ENCODE results near the gene SAFB.

The SAFB gene

GRCh38 chr19:5587661-5588060 lies 35.2 kb upstream of the SAFB start:
- H3K4me3 ChIP-seq (ENCODE audit: low read depth, low read length), result no peak overlapping the region
- no peaks in the 10 kb centered on the region for H3K27me3 ChIP-seq (ENCODE audit: control insufficient read depth, insufficient read depth, low read length)
- H3K4me1 ChIP-seq (ENCODE audit: control insufficient read depth, insufficient read depth, low read length), result peaks cover 16% of the 10 kb centered on the region
- H3K9ac ChIP-seq (ENCODE audit: low read depth, low read length), result no peak overlapping the region
- no peak overlapping the region for H3K27ac ChIP-seq (ENCODE audit: low read depth, low read length)
- no peaks in the 10 kb centered on the region for H3K9me3 ChIP-seq (ENCODE audit: control insufficient read depth, insufficient read depth, low read length)
- H3K36me3 ChIP-seq (ENCODE audit: control insufficient read depth, insufficient read depth, low read length), result peaks cover 58% of the 10 kb centered on the region

GRCh38 chr19:5588441-5588840 lies 34.4 kb upstream of the SAFB start:
- no peak overlapping the region for H3K9ac ChIP-seq (ENCODE audit: low read depth, low read length)
- H3K27me3 ChIP-seq (ENCODE audit: control insufficient read depth, insufficient read depth, low read length), result no peaks in the 10 kb centered on the region
- no peaks in the 10 kb centered on the region for H3K9me3 ChIP-seq (ENCODE audit: control insufficient read depth, insufficient read depth, low read length)
- no peak overlapping the region for H3K27ac ChIP-seq (ENCODE audit: low read depth, low read length)
- H3K36me3 ChIP-seq (ENCODE audit: control insufficient read depth, insufficient read depth, low read length), result peaks cover 66% of the 10 kb centered on the region
- no peak overlapping the region for H3K4me3 ChIP-seq (ENCODE audit: low read depth, low read length)
- peaks cover 16% of the 10 kb centered on the region for H3K4me1 ChIP-seq (ENCODE audit: control insufficient read depth, insufficient read depth, low read length)

DNA sequence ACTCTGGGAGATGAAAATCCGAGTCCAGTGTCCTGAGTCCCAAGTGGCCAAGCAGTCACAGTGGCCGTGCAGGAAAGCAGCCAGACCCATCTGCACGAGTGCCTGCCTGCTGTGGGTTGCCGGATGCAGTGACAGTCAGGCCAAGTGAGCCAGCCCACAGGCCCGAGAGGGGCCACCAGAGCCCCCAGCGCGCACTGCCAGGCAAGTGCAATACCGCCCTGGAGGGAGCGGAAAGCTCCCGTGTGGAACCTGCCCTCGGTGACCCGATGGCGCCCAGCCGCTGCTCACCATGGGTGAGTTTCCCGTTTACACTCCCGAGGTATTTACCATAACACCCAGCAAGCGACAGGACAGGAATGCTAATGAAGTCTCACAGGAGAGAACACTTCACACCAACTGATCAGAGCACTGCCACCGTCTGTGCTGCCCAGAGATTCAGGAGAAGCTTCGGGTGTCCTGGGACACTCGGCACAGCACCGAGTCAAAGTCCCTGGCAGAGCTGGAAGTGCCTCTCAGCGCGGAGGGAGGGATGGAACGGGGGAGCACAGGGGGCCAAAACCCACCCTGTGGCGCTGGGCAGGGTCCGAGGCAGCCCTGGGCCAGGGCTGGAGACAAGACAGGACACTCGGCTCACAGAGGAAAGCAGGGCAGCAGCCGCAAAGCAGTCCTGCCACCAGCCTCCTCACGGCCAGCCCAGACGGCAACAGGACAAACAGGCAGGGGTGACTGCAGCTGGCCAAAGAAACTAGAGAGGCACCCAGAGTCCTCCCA lies 33.8 kb upstream of the SAFB start:
- Histone ChIP-seq H3K27ac (ENCODE audit: low read depth, low read length) (no peak overlapping the region), H3K4me3 (ENCODE audit: low read depth, low read length) (no peak overlapping the region), H3K4me1 (ENCODE audit: control insufficient read depth, insufficient read depth, low read length) (peaks cover 16% of the 10 kb centered on the region), H3K27me3 (ENCODE audit: control insufficient read depth, insufficient read depth, low read length) (no peaks in the 10 kb centered on the region), H3K9me3 (ENCODE audit: control insufficient read depth, insufficient read depth, low read length) (no peaks in the 10 kb centered on the region), H3K36me3 (ENCODE audit: control insufficient read depth, insufficient read depth, low read length) (peaks cover 72% of the 10 kb centered on the region), H3K9ac (ENCODE audit: low read depth, low read length) (no peak overlapping the region)

DNA sequence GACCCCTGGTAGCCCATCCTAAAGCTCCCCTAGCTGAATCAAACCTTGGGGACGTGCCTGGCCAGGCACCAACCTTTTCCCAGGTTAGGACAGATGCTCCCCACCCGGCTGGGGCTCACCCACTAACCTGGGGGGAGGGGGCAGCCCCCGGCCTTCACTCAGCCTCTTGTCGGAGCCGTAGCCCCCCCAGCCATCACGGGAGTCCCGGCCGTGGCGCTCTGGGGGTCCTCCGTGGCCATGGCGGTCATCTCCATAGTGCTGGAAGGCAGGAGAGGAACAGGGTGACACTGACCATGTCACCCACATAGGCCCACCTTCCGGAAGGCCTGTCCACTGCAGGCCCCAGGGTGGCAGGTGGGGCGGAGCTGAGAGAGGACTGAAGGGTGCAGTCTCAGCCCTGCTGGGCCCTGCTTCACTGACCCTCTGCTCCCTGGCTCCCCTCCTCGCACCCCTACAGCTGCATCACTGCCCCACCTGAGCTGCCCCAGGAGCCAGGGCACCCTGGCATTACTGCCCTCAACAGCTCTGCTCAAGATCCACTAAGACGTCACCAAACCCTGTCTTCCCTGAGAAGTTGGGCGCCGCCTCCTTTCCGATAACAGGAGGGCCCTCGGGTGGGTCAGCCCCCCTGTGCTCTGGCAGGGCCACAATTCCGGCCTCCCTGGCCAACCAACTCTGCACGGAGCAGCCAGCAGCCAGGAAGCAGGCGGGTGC lies 32.6 kb upstream of the SAFB start:
- peaks cover 84% of the 10 kb centered on the region for H3K36me3 ChIP-seq (ENCODE audit: control insufficient read depth, insufficient read depth, low read length)
- no peaks in the 10 kb centered on the region for H3K9me3 ChIP-seq (ENCODE audit: control insufficient read depth, insufficient read depth, low read length)
- no peaks in the 10 kb centered on the region for H3K27me3 ChIP-seq (ENCODE audit: control insufficient read depth, insufficient read depth, low read length)
- H3K4me3 ChIP-seq (ENCODE audit: low read depth, low read length), result no peak overlapping the region
- H3K4me1 ChIP-seq (ENCODE audit: control insufficient read depth, insufficient read depth, low read length), result peaks cover 13% of the 10 kb centered on the region
- H3K9ac ChIP-seq (ENCODE audit: low read depth, low read length), result no peak overlapping the region
- H3K27ac ChIP-seq (ENCODE audit: low read depth, low read length), result no peak overlapping the region

- Histone ChIP-seq H3K36me3 (ENCODE audit: control insufficient read depth, insufficient read depth, low read length) (peaks cover 89% of the 10 kb centered on the region), H3K27me3 (ENCODE audit: control insufficient read depth, insufficient read depth, low read length) (no peaks in the 10 kb centered on the region), H3K27ac (ENCODE audit: low read depth, low read length) (no peak overlapping the region), H3K4me3 (ENCODE audit: low read depth, low read length) (no peak overlapping the region), H3K9me3 (ENCODE audit: control insufficient read depth, insufficient read depth, low read length) (no peaks in the 10 kb centered on the region), H3K9ac (ENCODE audit: low read depth, low read length) (no peak overlapping the region), H3K4me1 (ENCODE audit: control insufficient read depth, insufficient read depth, low read length) (peaks cover 8% of the 10 kb centered on the region)
Observed at GRCh38 chr19:5590865-5591154, 32.1 kb upstream of the SAFB start.

DNA sequence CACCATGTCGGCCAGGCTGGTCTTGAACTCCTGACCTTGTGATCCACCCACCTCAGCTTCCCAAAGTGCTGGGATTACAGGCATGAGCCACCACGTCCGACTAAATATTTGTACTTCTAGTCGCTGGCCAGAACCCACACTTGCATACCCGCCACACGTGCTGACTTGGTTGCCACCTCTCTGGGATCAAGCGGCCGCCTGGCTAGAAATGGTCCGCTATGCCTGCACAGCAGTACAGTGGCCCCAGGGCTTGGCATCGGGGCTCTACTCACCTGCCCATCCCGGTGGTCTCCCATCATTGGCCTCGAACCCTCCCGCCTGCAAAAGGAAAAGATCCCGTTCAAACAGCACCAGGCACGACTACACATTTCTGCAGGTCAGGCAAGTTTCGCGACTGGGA lies 31.4 kb upstream of the SAFB start:
- H3K36me3 ChIP-seq (ENCODE audit: control insufficient read depth, insufficient read depth, low read length), result peaks cover 96% of the 10 kb centered on the region
- no peak overlapping the region for H3K27ac ChIP-seq (ENCODE audit: low read depth, low read length)
- no peaks in the 10 kb centered on the region for H3K27me3 ChIP-seq (ENCODE audit: control insufficient read depth, insufficient read depth, low read length)
- H3K9me3 ChIP-seq (ENCODE audit: control insufficient read depth, insufficient read depth, low read length), result no peaks in the 10 kb centered on the region
- H3K9ac ChIP-seq (ENCODE audit: low read depth, low read length), result no peak overlapping the region
- peaks cover 3% of the 10 kb centered on the region; the same call in 1 of the 2 replicates for H3K4me1 ChIP-seq (ENCODE audit: control insufficient read depth, insufficient read depth, low read length)
- no peak overlapping the region for H3K4me3 ChIP-seq (ENCODE audit: low read depth, low read length)

- H3K27ac ChIP-seq (ENCODE audit: low read depth, low read length), result no peak overlapping the region
Observed at GRCh38 chr19:5592531-5593342, 30.1 kb upstream of the SAFB start.

DNA sequence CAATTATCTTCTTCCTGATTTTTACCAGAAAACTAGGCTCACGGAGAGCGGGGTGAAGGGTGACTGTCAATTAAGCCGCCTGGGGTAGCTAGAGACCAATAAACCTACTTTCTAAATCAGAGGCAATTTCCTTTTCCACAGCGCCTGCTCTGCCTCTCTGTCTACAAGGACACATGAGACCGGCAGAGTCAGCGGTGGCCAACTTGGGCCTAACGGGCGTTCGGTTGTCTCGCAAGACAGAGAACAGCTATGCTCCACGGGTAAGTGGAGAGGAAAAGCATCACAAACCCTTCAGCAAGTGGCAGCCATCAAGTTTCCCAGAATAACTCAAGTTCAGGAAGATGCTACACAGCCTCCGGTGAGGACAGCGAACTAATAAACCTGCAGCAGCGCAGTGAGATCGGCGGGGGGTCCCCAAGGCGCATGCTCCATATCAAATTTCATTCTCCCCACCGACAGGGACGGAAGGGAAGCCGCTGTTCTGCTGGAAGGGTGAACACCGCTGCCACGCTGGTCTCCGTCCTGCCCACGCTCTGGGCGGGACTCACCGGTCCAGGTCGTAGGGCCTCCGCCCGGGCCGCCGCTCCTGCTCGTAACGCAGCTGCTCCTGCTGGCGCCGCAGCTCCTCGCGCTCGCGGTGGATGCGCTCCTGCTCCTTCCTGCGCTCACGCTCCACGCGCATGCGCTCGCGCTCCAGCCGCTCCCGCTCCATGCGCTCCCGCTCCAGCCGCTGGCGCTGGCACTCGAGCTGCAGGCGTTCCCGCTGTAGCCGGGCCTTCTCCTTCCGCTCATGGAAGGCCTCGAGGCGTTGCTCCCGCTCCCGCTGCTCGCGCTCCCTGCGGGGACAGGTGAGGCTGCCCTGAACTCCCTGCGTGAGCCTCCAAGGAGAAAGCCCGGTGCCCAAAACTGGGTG lies 29.3 kb upstream of the SAFB start:
- H3K36me3 ChIP-seq (ENCODE audit: control insufficient read depth, insufficient read depth, low read length), result peaks cover 97% of the 10 kb centered on the region
- no peaks in the 10 kb centered on the region for H3K27me3 ChIP-seq (ENCODE audit: control insufficient read depth, insufficient read depth, low read length)
- H3K9ac ChIP-seq (ENCODE audit: low read depth, low read length), result no peak overlapping the region
- no peak overlapping the region for H3K4me3 ChIP-seq (ENCODE audit: low read depth, low read length)
- no peak overlapping the region for H3K27ac ChIP-seq (ENCODE audit: low read depth, low read length)
- no peaks in the 10 kb centered on the region for H3K9me3 ChIP-seq (ENCODE audit: control insufficient read depth, insufficient read depth, low read length)
- H3K4me1 ChIP-seq (ENCODE audit: control insufficient read depth, insufficient read depth, low read length), result no peaks in the 10 kb centered on the region

More at GRCh38 chr19:5592531-5593342, 30.1 kb upstream of the SAFB start:
- Histone ChIP-seq H3K9me3 (ENCODE audit: control insufficient read depth, insufficient read depth, low read length) (no peaks in the 10 kb centered on the region), H3K27me3 (ENCODE audit: control insufficient read depth, insufficient read depth, low read length) (no peaks in the 10 kb centered on the region), H3K36me3 (ENCODE audit: control insufficient read depth, insufficient read depth, low read length) (peaks cover 97% of the 10 kb centered on the region), H3K9ac (ENCODE audit: low read depth, low read length) (no peak overlapping the region), H3K4me3 (ENCODE audit: low read depth, low read length) (no peak overlapping the region), H3K4me1 (ENCODE audit: control insufficient read depth, insufficient read depth, low read length) (no peaks in the 10 kb centered on the region)

DNA sequence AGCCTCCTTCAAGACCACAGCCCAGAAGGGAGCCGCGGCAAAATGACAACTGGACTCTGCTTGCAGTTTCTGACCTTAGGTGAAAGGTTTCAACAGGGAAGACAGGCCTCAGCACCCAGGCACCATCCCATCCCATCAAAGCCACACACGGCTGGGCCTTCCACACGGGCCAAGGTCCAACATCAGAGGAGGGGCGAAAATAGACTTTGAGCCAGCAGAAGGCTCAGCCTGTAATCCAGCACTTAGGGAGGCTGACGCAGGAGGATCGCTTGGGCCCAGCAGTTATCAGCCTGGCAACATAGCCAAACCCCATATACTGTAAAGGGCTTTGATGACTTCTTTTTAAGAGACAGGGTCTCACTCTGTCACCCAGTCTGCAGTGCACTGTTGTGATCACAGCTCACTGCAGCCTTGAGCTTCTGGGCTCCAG lies 28.3 kb upstream of the SAFB start:
- Histone ChIP-seq H3K4me3 (ENCODE audit: low read depth, low read length) (no peak overlapping the region), H3K9ac (ENCODE audit: low read depth, low read length) (no peak overlapping the region), H3K36me3 (ENCODE audit: control insufficient read depth, insufficient read depth, low read length) (peaks cover 97% of the 10 kb centered on the region), H3K4me1 (ENCODE audit: control insufficient read depth, insufficient read depth, low read length) (no peaks in the 10 kb centered on the region), H3K27ac (ENCODE audit: low read depth, low read length) (no peak overlapping the region), H3K27me3 (ENCODE audit: control insufficient read depth, insufficient read depth, low read length) (no peaks in the 10 kb centered on the region), H3K9me3 (ENCODE audit: control insufficient read depth, insufficient read depth, low read length) (no peaks in the 10 kb centered on the region)

DNA sequence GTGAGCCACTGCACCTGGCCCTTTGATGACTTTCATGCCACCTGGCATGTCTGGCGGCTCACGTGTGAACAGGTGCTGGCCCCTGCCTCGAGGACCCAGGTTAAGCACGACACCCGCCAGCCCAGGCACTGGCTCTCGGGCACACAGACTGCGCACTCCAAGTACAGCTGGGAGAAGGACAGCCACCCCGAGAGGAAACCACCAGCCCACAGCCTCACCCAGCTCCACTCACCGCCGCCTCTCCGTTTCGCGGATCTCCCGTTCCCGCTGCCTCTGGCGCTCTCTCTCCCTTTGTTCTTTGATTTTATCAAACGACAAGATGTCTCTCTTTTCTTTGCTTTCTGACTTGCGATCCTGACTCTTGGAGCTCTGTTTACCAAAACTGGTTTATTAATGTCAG lies 27.8 kb upstream of the SAFB start:
- H3K36me3 ChIP-seq (ENCODE audit: control insufficient read depth, insufficient read depth, low read length), result peaks cover 97% of the 10 kb centered on the region

More for the DNA sequence above, 27.8 kb upstream of the SAFB start:
- no peak overlapping the region for H3K4me3 ChIP-seq (ENCODE audit: low read depth, low read length)
- no peak overlapping the region for H3K9ac ChIP-seq (ENCODE audit: low read depth, low read length)
- H3K9me3 ChIP-seq (ENCODE audit: control insufficient read depth, insufficient read depth, low read length), result no peaks in the 10 kb centered on the region
- H3K27ac ChIP-seq (ENCODE audit: low read depth, low read length), result no peak overlapping the region
- no peaks in the 10 kb centered on the region for H3K27me3 ChIP-seq (ENCODE audit: control insufficient read depth, insufficient read depth, low read length)
- no peaks in the 10 kb centered on the region for H3K4me1 ChIP-seq (ENCODE audit: control insufficient read depth, insufficient read depth, low read length)

Data from HUES48 (cell line).